ENCODE measurements around the gene SLC35G4.
"Not testable (repeated sequence)": the region's sequence is repeated elsewhere in the genome, so short reads cannot be mapped to it uniquely, and the experiment has no call there.

The SLC35G4 gene

GRCh38 chr18:11613073-11613472 lies 3.7 kb downstream of the SLC35G4 start:
- in situ Hi-C loops (cut with MboI; ENCODE audit: low sequenced_read_pairs), result not testable (repeated sequence)

- in situ Hi-C loops (cut with MboI; ENCODE audit: low sequenced_read_pairs), result not testable (repeated sequence)
These were observed 4.2 kb downstream of the SLC35G4 start for GRCh38 chr18:11613611-11614010.

GRCh38 chr18:11614042-11614441 lies 4.6 kb downstream of the SLC35G4 start:
- in situ Hi-C loops (cut with MboI; ENCODE audit: low sequenced_read_pairs), result not testable (repeated sequence)

- in situ Hi-C loops (cut with MboI; ENCODE audit: low sequenced_read_pairs), result not testable (repeated sequence)
These were observed 5.6 kb downstream of the SLC35G4 start for GRCh38 chr18:11614981-11615380.

- in situ Hi-C loops (cut with MboI; ENCODE audit: low sequenced_read_pairs), result not testable (repeated sequence)
These were observed 37.9 kb downstream of the SLC35G4 start for GRCh38 chr18:11647310-11647709.

- in situ Hi-C loops (cut with MboI; ENCODE audit: low sequenced_read_pairs), result not testable (repeated sequence)
These were observed 38.4 kb downstream of the SLC35G4 start for GRCh38 chr18:11647804-11648203.

GRCh38 chr18:11649839-11650238 lies 40.4 kb downstream of the SLC35G4 start:
- in situ Hi-C loops (cut with MboI; ENCODE audit: low sequenced_read_pairs), result no loop called here

- in situ Hi-C loops (cut with MboI; ENCODE audit: low sequenced_read_pairs), result no loop called here
These were observed 42.5 kb downstream of the SLC35G4 start for GRCh38 chr18:11651899-11652298.

- in situ Hi-C loops (cut with MboI; ENCODE audit: low sequenced_read_pairs), result no loop called here
These were observed 44.1 kb downstream of the SLC35G4 start for GRCh38 chr18:11653521-11653920.

- in situ Hi-C loops (cut with MboI; ENCODE audit: low sequenced_read_pairs), result no loop called here
These were observed 45.6 kb downstream of the SLC35G4 start for GRCh38 chr18:11654736-11655605.

GRCh38 chr18:11655606-11655932 lies 46.2 kb downstream of the SLC35G4 start:
- in situ Hi-C loops (cut with MboI; ENCODE audit: low sequenced_read_pairs), result no loop called here

GRCh38 chr18:11657152-11657551 lies 47.8 kb downstream of the SLC35G4 start:
- in situ Hi-C loops (cut with MboI; ENCODE audit: low sequenced_read_pairs), result no loop called here

GRCh38 chr18:11657554-11657953 lies 48.2 kb downstream of the SLC35G4 start:
- in situ Hi-C loops (cut with MboI; ENCODE audit: low sequenced_read_pairs), result no loop called here

GRCh38 chr18:11658019-11658418 lies 48.6 kb downstream of the SLC35G4 start:
- in situ Hi-C loops (cut with MboI; ENCODE audit: low sequenced_read_pairs), result no loop called here

- in situ Hi-C loops (cut with MboI; ENCODE audit: low sequenced_read_pairs), result no loop called here
These were observed 49.6 kb downstream of the SLC35G4 start for GRCh38 chr18:11658989-11659388.
